Transverse colon (tissue), 4 donors: Measurements from ENCODE around the gene VPS36. TPM values are rescaled to one million over a fixed set of nuclear protein-coding genes. Genes with fewer than 3 reads are reported as not detected.

ENCODE experiments used
- DNase-seq: peaks from one replicate; pipeline ENCODE4 v3.0.0-alpha.2; 2019
- H3K27ac ChIP-seq, 4 donors: fragments of 200-600 bp; sonication (generic); 2 replicates each; pipeline ENCODE4 v1.5.1; 2016 to 2018; ENCODE audit warnings: inconsistent platforms in 4 of 4
- H3K27me3 ChIP-seq: fragments of 200-600 bp; sonication (generic); 2 replicates; pipeline ENCODE4 v1.5.1; 2017; ENCODE audit warnings: inconsistent platforms
- H3K36me3 ChIP-seq, 4 donors: fragments of 200-600 bp; sonication (generic); 2 replicates each; pipeline ENCODE4 v1.5.1; 2017 to 2019; ENCODE audit warnings: inconsistent platforms in 4 of 4
- H3K4me1 ChIP-seq, 4 donors: fragments of 200-600 bp; sonication (generic); 2 replicates each; pipeline ENCODE4 v1.5.1; 2017 to 2020; ENCODE audit warnings: inconsistent platforms in 4 of 4
- H3K4me3 ChIP-seq, 4 donors: fragments of 200-600 bp; sonication (generic); 1 replicate in 1 of 4; 2 replicates in 3 of 4; pipeline versions ENCODE4 v1.5.1 to v1.6.1; 2017 to 2019; ENCODE audit warnings: inconsistent platforms in 4 of 4
- H3K9me3 ChIP-seq, 2 donors: fragments of 200-600 bp; sonication (generic); 2 replicates each; pipeline ENCODE4 v1.5.1; 2017 to 2019; ENCODE audit warnings: inconsistent platforms in 2 of 2
- EP300 ChIP-seq: sonication (generic); formaldehyde crosslinking; IDR thresholded peaks from one replicate; pipeline ENCODE4 v1.6.1; 2017; ENCODE audit warnings: antibody characterized with exemption, low read depth
- POLR2A ChIP-seq: fragments of 450-650 bp; IDR thresholded peaks from one replicate; pipeline ENCODE4 v1.6.1; 2016; ENCODE audit warnings: antibody characterized with exemption, mild to moderate bottlenecking, moderate library complexity
- POLR2AphosphoS5 ChIP-seq, 3 donors: sonication (generic); formaldehyde crosslinking; IDR thresholded peaks; one replicate each; pipeline ENCODE4 v1.6.1; 2016; ENCODE audit warnings: antibody characterized with exemption in 3 of 3
- WGBS, 2 donors: methylation state at CpG; one replicate each; pipeline ENCODE4 v1.1.5; 2018; ENCODE audit warnings: low coverage in 1 of 2; 5-methylcytosine and 5-hydroxymethylcytosine counted together
- in situ Hi-C, 4 donors: fragments of 200-750 bp; cut with MboI; loops; one replicate each; pipeline versions ENCODE4 v1.15.0 to v1.15.1; 2017; ENCODE audit warnings: low sequenced_read_pairs in 3 of 4, low pct_ligation_motif_present in 1 of 4, low pct_unique_long_range_greater_than_20kb in 1 of 4
- intact Hi-C: fragments of 100-400 bp; cut with DNase I; formaldehyde crosslinking; loops from one replicate; pipeline ENCODE4 v1.15.1; 2023; ENCODE audit warnings: low total_unique reads
- total RNA-seq, 4 donors: library from RNA; depleted of rRNA; stranded (reverse); fragments of >200 nt; gene quantifications; one replicate each; pipeline ENCODE4 v1.1.0, GENCODE V29; 2016
- TF ChIP-seq, protein P1 (sequence below), 5 experiments: fragments of 200-600 bp in 3 of 5; fragments of 450-650 bp in 2 of 5; sonication (generic) in 3 of 5; IDR thresholded peaks; 1 replicate in 2 of 5; 2 replicates in 3 of 5; pipeline ENCODE4 v1.5.1; 2016 to 2017; ENCODE audit warnings: antibody characterized with exemption in 5 of 5, inconsistent platforms in 3 of 5, mild to moderate bottlenecking in 2 of 5, moderate library complexity in 1 of 5

VPS36 gene
- total RNA-seq, 4 donors from 2014 or later = 35.2 to 101 (median 71.5) TPM

DNA sequence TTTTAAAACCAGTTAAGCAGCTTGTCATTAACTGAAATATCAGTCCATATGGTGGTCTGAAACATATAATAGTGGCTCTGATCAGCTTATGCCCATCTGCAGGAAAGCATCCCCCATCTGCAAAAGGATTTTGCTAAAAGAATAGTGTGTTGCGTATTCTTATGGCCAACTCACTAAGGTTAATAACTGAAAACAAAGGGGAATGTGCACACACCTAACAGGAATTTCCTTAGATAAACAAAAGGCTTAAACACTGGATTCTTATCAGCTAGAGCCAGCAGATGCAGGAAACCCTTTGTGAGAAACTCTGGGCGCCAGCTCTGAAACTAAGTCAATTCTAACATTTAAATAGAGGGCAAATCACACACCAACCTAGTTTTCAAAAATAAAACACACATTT is 22.1 kb downstream of the VPS36 start:
- Histone ChIP-seq H3K4me3 (no peak overlapping the region), H3K27ac (no peak overlapping the region), H3K27me3 (no peaks in the 10 kb centered on the region), H3K36me3 (peaks cover 0 to 71% (median 26%) of the 10 kb centered on the region in 4 donors), H3K9me3 (no peaks in the 10 kb centered on the region), H3K4me1 (peaks cover 0 to 10% (median 5%) of the 10 kb centered on the region in 4 donors)
- intact Hi-C loops = no loop called here
- DNase-seq = no peak
- 45 to 57% methylated on average over 2 of the region's 2 CpGs for WGBS, 2 donors
- TF ChIP-seq POLR2AphosphoS5 (IDR thresholded peaks at IDR 0.05) = peak in 1 of 3 donors; percentile 29
- TF ChIP-seq, protein P1, sequence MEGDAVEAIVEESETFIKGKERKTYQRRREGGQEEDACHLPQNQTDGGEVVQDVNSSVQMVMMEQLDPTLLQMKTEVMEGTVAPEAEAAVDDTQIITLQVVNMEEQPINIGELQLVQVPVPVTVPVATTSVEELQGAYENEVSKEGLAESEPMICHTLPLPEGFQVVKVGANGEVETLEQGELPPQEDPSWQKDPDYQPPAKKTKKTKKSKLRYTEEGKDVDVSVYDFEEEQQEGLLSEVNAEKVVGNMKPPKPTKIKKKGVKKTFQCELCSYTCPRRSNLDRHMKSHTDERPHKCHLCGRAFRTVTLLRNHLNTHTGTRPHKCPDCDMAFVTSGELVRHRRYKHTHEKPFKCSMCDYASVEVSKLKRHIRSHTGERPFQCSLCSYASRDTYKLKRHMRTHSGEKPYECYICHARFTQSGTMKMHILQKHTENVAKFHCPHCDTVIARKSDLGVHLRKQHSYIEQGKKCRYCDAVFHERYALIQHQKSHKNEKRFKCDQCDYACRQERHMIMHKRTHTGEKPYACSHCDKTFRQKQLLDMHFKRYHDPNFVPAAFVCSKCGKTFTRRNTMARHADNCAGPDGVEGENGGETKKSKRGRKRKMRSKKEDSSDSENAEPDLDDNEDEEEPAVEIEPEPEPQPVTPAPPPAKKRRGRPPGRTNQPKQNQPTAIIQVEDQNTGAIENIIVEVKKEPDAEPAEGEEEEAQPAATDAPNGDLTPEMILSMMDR (IDR thresholded peaks at IDR 0.05) = no peak
- in situ Hi-C loops = loop anchor here (25.0 kb wide), 5 partner anchors 234 to 991 kb away; partner anchors contain the start of genes DHRS12 (in 1 of the 4) and SUGT1 (in 1 of the 4)

DNA sequence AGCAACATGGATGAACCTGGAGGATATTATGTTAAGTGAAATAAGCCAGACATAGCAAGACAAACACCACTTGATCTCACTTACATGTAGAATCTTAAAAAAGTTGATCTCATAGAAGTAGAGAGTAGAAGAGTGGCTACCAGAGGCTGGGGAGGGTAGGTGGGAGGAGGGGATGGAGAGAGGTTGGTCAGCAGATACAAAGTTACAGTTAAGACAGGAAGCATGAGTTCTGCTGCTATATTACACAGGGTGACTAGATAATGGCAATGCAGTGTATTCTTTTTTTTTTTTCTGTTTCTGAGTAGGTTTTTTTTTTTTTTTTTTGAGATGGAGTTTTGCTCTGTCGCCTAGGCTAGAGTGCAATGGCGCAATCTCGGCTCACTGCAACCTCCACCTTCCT is 29.2 kb downstream of the VPS36 start:
- no peak for DNase-seq
- Histone ChIP-seq H3K27me3 (no peaks in the 10 kb centered on the region), H3K9me3 (no peaks in the 10 kb centered on the region), H3K27ac (no peak overlapping the region), H3K4me3 (no peak overlapping the region), H3K4me1 (no peaks in the 10 kb centered on the region), H3K36me3 (peaks cover 0 to 61% (median 27%) of the 10 kb centered on the region in 4 donors)
- in situ Hi-C loops = no loop called here
- TF ChIP-seq POLR2AphosphoS5 (IDR thresholded peaks at IDR 0.05) (no peak), EP300 (no peak), POLR2A (no peak)
- TF ChIP-seq, protein P1 (IDR thresholded peaks at IDR 0.05) = no peak
- WGBS, 2 donors = 92 to 96% methylated on average over 2 to 3 of the region's 3 CpGs
- intact Hi-C loops = no loop called here

DNA sequence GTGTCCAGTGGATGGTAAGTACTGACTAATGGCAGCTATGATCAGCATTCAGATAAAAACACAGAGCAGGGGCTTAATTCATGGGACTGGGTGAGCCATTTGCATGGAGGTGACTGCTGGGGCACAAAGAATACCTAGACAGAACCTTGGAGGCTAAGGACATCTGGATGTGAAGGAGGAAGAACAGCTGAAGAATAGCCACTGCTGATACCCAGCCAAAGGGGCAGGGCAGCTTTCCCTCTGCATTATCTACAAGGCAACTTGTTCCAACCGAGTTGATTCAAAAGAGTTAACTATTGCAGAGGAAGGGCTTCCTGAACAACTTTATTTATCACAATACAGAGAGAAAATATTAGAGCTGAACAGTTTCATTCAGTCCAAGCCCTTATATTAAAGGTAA is 31.4 kb downstream of the VPS36 start:
- TF ChIP-seq POLR2AphosphoS5 (IDR thresholded peaks at IDR 0.05) (no peak), POLR2A (no peak), EP300 (no peak)
- H3K4me3 ChIP-seq = no peak overlapping the region
- 30 to 71% methylated on average over 1 of the region's 1 CpG for WGBS, 2 donors
- H3K36me3 ChIP-seq = peaks cover 0 to 60% (median 26%) of the 10 kb centered on the region in 4 donors
- in situ Hi-C loops (no loop called here), intact Hi-C loops (no loop called here)
- H3K27me3 ChIP-seq = no peaks in the 10 kb centered on the region
- H3K9me3 ChIP-seq = no peaks in the 10 kb centered on the region
- no peak for DNase-seq
- H3K4me1 ChIP-seq = no peaks in the 10 kb centered on the region
- no peak overlapping the region for H3K27ac ChIP-seq

DNA sequence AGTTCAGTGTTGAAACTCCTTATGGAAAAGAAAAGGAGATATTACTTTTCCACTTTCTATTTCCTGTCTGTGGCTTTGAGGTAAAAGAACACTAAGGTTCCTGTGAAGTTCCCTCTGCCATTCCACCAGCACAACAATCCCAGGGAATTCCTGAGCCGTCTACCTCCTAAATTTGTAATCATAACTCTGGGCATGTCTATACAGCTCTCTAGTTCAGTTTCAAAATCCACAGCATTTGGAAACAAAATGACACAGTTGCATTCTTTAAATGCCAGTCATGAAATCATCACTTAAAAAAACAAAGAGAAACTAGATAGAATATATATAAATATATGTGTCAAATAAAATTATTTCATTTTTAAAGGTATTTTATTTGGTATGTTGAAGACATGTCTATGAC is 35.5 kb downstream of the VPS36 start:
- TF ChIP-seq POLR2A = no peak
- TF ChIP-seq EP300 = no peak
- no peak for TF ChIP-seq POLR2AphosphoS5 (IDR thresholded peaks at IDR 0.05)
- TF ChIP-seq, protein P1 (IDR thresholded peaks at IDR 0.05) = no peak
- no peak overlapping the region for H3K27ac ChIP-seq
- H3K36me3 ChIP-seq = peaks cover 0 to 63% (median 20%) of the 10 kb centered on the region in 4 donors
- in situ Hi-C loops (no loop called here), intact Hi-C loops (no loop called here)
- WGBS, 2 donors = 73% methylated on average over 1 of the region's 1 CpG; no CpG with 5 or more reads in 1 of the 2 donors
- no peaks in the 10 kb centered on the region for H3K9me3 ChIP-seq
- H3K4me1 ChIP-seq = no peaks in the 10 kb centered on the region
- H3K4me3 ChIP-seq = no peak overlapping the region
- no peaks in the 10 kb centered on the region for H3K27me3 ChIP-seq
- no peak for DNase-seq

DNA sequence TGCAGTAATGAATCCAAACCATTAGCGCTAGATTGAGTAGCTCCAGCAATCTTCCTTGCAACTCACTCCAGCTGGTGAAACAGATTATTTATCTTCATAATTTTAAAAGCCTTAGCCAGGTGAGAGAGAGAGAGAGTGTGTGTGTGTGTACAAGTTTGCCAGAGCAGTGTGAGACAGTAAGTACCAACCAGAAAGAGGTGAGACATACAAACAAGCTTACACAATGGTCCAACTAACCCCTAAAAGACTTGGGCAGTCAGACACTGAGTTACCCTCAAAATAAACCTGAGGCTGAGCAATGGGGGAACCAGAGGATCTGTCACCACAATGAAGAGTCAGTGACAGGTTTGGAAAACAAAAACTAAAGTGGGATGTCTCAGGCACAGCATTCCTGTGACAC is 36.4 kb downstream of the VPS36 start:
- H3K27ac ChIP-seq = no peak overlapping the region
- no peaks in the 10 kb centered on the region for H3K4me1 ChIP-seq
- peaks cover 0 to 63% (median 20%) of the 10 kb centered on the region in 4 donors for H3K36me3 ChIP-seq
- no peaks in the 10 kb centered on the region for H3K9me3 ChIP-seq
- H3K27me3 ChIP-seq = no peaks in the 10 kb centered on the region
- intact Hi-C loops = no loop called here
- in situ Hi-C loops = no loop called here
- 92 to 97% methylated on average over 1 of the region's 1 CpG for WGBS, 2 donors
- H3K4me3 ChIP-seq = no peak overlapping the region
- DNase-seq = no peak
- TF ChIP-seq POLR2AphosphoS5 (IDR thresholded peaks at IDR 0.05) (no peak), EP300 (no peak), POLR2A (no peak)
- TF ChIP-seq, protein P1 (IDR thresholded peaks at IDR 0.05) = no peak
